ENCODE measurements around the gene FAM200B.

DNA sequence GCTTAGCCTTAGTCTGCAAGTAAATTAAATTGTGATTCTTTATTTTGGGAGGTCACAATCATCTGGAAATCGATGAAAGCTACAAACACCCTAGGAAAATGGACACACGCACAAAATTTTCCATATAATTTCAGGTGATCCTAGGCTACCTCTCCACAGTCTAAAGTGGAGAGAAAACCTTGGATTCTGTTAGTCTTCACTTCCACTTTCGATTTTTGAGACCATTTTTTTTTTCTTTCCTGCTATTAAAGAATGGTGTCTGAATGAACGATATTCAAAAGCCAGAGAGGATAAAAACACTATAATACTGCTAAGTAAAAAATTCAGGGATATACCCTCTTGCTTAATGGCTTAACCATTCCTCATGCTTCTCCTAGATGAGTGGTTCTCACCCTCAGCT is 28.2 kb upstream of the FAM200B start:
- TF ChIP-seq POLR2A (IDR thresholded peaks at IDR 0.05; ENCODE audit: low read length) (no peak), MAFK (IDR thresholded peaks at IDR 0.05; ENCODE audit: partially characterized antibody) (no peak), ELK1 (IDR thresholded peaks at IDR 0.05; ENCODE audit: low read depth, low read length) (no peak), BHLHE40 (IDR thresholded peaks at IDR 0.05; ENCODE audit: low read depth, low read length) (no peak), NFE2L2 (conservative IDR thresholded peaks at IDR 0.05; ENCODE audit: low read length) (no peak), RAD21 (conservative IDR thresholded peaks at IDR 0.05 in 1 of 2, IDR thresholded peaks at IDR 0.05 in 1 of 2) (no peak), HOXA7 (CRISPR knock-in tag; IDR thresholded peaks at IDR 0.05) (no peak), CEBPB (IDR thresholded peaks at IDR 0.05) (no peak), FOSL2 (IDR thresholded peaks at IDR 0.05) (no peak), FOSL2 (CRISPR knock-in tag; IDR thresholded peaks at IDR 0.05) (no peak), MAX (IDR thresholded peaks at IDR 0.05) (no peak), MYC (IDR thresholded peaks at IDR 0.05; ENCODE audit: borderline replicate concordance, low read length) (no peak)
- TF ChIP-seq, protein P1, sequence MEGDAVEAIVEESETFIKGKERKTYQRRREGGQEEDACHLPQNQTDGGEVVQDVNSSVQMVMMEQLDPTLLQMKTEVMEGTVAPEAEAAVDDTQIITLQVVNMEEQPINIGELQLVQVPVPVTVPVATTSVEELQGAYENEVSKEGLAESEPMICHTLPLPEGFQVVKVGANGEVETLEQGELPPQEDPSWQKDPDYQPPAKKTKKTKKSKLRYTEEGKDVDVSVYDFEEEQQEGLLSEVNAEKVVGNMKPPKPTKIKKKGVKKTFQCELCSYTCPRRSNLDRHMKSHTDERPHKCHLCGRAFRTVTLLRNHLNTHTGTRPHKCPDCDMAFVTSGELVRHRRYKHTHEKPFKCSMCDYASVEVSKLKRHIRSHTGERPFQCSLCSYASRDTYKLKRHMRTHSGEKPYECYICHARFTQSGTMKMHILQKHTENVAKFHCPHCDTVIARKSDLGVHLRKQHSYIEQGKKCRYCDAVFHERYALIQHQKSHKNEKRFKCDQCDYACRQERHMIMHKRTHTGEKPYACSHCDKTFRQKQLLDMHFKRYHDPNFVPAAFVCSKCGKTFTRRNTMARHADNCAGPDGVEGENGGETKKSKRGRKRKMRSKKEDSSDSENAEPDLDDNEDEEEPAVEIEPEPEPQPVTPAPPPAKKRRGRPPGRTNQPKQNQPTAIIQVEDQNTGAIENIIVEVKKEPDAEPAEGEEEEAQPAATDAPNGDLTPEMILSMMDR (IDR thresholded peaks at IDR 0.05), result no peak
- TF ChIP-seq, protein P2, sequence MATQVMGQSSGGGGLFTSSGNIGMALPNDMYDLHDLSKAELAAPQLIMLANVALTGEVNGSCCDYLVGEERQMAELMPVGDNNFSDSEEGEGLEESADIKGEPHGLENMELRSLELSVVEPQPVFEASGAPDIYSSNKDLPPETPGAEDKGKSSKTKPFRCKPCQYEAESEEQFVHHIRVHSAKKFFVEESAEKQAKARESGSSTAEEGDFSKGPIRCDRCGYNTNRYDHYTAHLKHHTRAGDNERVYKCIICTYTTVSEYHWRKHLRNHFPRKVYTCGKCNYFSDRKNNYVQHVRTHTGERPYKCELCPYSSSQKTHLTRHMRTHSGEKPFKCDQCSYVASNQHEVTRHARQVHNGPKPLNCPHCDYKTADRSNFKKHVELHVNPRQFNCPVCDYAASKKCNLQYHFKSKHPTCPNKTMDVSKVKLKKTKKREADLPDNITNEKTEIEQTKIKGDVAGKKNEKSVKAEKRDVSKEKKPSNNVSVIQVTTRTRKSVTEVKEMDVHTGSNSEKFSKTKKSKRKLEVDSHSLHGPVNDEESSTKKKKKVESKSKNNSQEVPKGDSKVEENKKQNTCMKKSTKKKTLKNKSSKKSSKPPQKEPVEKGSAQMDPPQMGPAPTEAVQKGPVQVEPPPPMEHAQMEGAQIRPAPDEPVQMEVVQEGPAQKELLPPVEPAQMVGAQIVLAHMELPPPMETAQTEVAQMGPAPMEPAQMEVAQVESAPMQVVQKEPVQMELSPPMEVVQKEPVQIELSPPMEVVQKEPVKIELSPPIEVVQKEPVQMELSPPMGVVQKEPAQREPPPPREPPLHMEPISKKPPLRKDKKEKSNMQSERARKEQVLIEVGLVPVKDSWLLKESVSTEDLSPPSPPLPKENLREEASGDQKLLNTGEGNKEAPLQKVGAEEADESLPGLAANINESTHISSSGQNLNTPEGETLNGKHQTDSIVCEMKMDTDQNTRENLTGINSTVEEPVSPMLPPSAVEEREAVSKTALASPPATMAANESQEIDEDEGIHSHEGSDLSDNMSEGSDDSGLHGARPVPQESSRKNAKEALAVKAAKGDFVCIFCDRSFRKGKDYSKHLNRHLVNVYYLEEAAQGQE (IDR thresholded peaks at IDR 0.05), result no peak
